IMR-90 (cell line): Measurements from ENCODE around the gene RMC1.

ENCODE experiments used
- CEBPB ChIP-seq: IDR thresholded peaks from 2 replicates; pipeline ENCODE4 v1.6.1; 2012; ENCODE audit warnings: low read depth, low read length, improper control_type of control experiment
- CTCF ChIP-seq: conservative IDR thresholded peaks from 2 replicates; pipeline ENCODE4 v1.5.1; 2012; ENCODE audit warnings: mild to moderate bottlenecking, low read depth, low read length, improper control_type of control experiment
- MAZ ChIP-seq: IDR thresholded peaks from 2 replicates; pipeline ENCODE4 v1.6.1; 2012; ENCODE audit warnings: low read depth, mild to moderate bottlenecking, low read length, improper control_type of control experiment, moderate library complexity, borderline replicate concordance
- POLR2A ChIP-seq: IDR thresholded peaks from 2 replicates; pipeline ENCODE4 v1.6.1; 2012; ENCODE audit warnings: mild to moderate bottlenecking, low read depth, low read length
- RAD21 ChIP-seq: IDR thresholded peaks from 2 replicates; pipeline ENCODE4 v1.6.1; 2012; ENCODE audit warnings: low read length, improper control_type of control experiment
- RFX5 ChIP-seq: IDR thresholded peaks from 2 replicates; pipeline ENCODE4 v1.8.0; 2012; ENCODE audit warnings: low read depth, mild to moderate bottlenecking, low read length, moderate library complexity
- SMC3 ChIP-seq: fragments of 150-350 bp; IDR thresholded peaks from 2 replicates; pipeline ENCODE4 v1.6.1; 2016; ENCODE audit warnings: low read depth, mild to moderate bottlenecking, antibody characterized with exemption, low read length, moderate library complexity

GRCh38 chr18:23453680-23454058, 49.6 kb upstream of the RMC1 start:
- TF ChIP-seq CTCF (no peak), RFX5 (no peak), MAZ (no peak), SMC3 (no peak), POLR2A (no peak; the same call in none of the 2 replicates), RAD21 (no peak), CEBPB (no peak)
